WTC11 (cell line): ENCODE results near the gene RAI14. TPM values are rescaled to one million over a fixed set of nuclear protein-coding genes. Genes with fewer than 3 reads are reported as not detected.

Source experiments
- ATAC-seq: fragments of 200-7000 bp; cut with Tn5 transposase; 2 replicates; pipeline ENCODE4 v1.10.0; 2021; ENCODE audit warnings: mild to moderate bottlenecking, moderate library complexity
- CTCF ChIA-PET: fragments of 300-600 bp; sonication (Branson Sonifier 250); formaldehyde crosslinking; loops from one replicate; lab custom pipeline; 2021; ENCODE audit warnings: antibody characterized with exemption; lab: Charles Lee
- POLR2A ChIA-PET: fragments of 350-600 bp; sonication (Branson Sonifier 250); formaldehyde crosslinking; loops from one replicate; lab custom pipeline; 2021; ENCODE audit warnings: antibody characterized with exemption; lab: Charles Lee
- DNase-seq: peaks from one replicate; pipeline ENCODE4 v3.0.0; 2021; ENCODE audit warnings: low spot score
- H3K27ac Mint-ChIP-seq: 2 replicates; pipeline ENCODE4 v1.8.0; 2021; ENCODE audit warnings: mixed read lengths
- H3K27me3 Mint-ChIP-seq: 2 replicates; pipeline ENCODE4 v1.8.0; 2021; ENCODE audit warnings: low read depth, mild to moderate bottlenecking, moderate library complexity, mixed read lengths
- H3K36me3 Mint-ChIP-seq: 2 replicates; pipeline ENCODE4 v1.8.0; 2021; ENCODE audit warnings: mixed read lengths
- H3K4me1 Mint-ChIP-seq: 2 replicates; pipeline ENCODE4 v1.8.0; 2022; ENCODE audit warnings: mixed read lengths
- H3K4me3 Mint-ChIP-seq: 2 replicates; pipeline ENCODE4 v1.8.0; 2021; ENCODE audit warnings: mild to moderate bottlenecking, moderate library complexity, mixed read lengths
- H3K9me3 Mint-ChIP-seq: 2 replicates; pipeline ENCODE4 v1.8.0; 2021; ENCODE audit warnings: mixed read lengths
- ATF1 ChIP-seq: sonication (generic); formaldehyde crosslinking; IDR thresholded peaks from 2 replicates; pipeline ENCODE4 v1.8.1; 2023; ENCODE audit warnings: mild to moderate bottlenecking, moderate library complexity, missing genetic modification reagents
- CBFB ChIP-seq: sonication (generic); formaldehyde crosslinking; IDR thresholded peaks from 2 replicates; pipeline ENCODE4 v1.8.1; 2022; ENCODE audit warnings: mild to moderate bottlenecking, low read depth, missing genetic modification reagents
- FOXK1 ChIP-seq: sonication (generic); formaldehyde crosslinking; IDR thresholded peaks from 2 replicates; pipeline ENCODE4 v1.8.0; 2022; ENCODE audit warnings: mild to moderate bottlenecking, moderate library complexity, missing genetic modification reagents
- FOXP1 ChIP-seq: sonication (generic); formaldehyde crosslinking; IDR thresholded peaks from 2 replicates; pipeline ENCODE4 v1.8.0; 2022; ENCODE audit warnings: missing genetic modification reagents, mild to moderate bottlenecking, moderate library complexity, borderline replicate concordance
- GABPB1 ChIP-seq: sonication (generic); formaldehyde crosslinking; IDR thresholded peaks from 2 replicates; pipeline ENCODE4 v1.8.1; 2023; ENCODE audit warnings: mild to moderate bottlenecking, missing genetic modification reagents
- IRF2 ChIP-seq: sonication (generic); formaldehyde crosslinking; IDR thresholded peaks from 2 replicates; pipeline ENCODE4 v1.8.0; 2022; ENCODE audit warnings: low read depth, missing genetic modification reagents, borderline replicate concordance
- KAT7 ChIP-seq: sonication (generic); formaldehyde crosslinking; IDR thresholded peaks from 2 replicates; pipeline ENCODE4 v1.8.1; 2023; ENCODE audit warnings: missing genetic modification reagents, mild to moderate bottlenecking, borderline replicate concordance
- NFE2L1 ChIP-seq: sonication (generic); formaldehyde crosslinking; IDR thresholded peaks from 2 replicates; pipeline ENCODE4 v1.8.1; 2023; ENCODE audit warnings: missing genetic modification reagents
- NR1H2 ChIP-seq: sonication (generic); formaldehyde crosslinking; IDR thresholded peaks from 2 replicates; pipeline ENCODE4 v1.9.0; 2021; ENCODE audit warnings: mild to moderate bottlenecking, moderate library complexity, missing genetic modification reagents
- PRRX2 ChIP-seq: fragments of 250-450 bp; sonication (Bioruptor Pico); IDR thresholded peaks from 2 replicates; pipeline ENCODE4 v1.8.0; 2021; ENCODE audit warnings: mild to moderate bottlenecking
- ZNF138 ChIP-seq: sonication (generic); formaldehyde crosslinking; conservative IDR thresholded peaks from 2 replicates; pipeline ENCODE4 v1.8.1; 2022; ENCODE audit warnings: mild to moderate bottlenecking, moderate library complexity, missing genetic modification reagents
- ZNF317 ChIP-seq: sonication (generic); formaldehyde crosslinking; IDR thresholded peaks from 2 replicates; pipeline ENCODE4 v1.8.1; 2023; ENCODE audit warnings: low read depth, mild to moderate bottlenecking, moderate library complexity, missing genetic modification reagents, borderline replicate concordance
- ZNF416 ChIP-seq: fragments of 250-450 bp; sonication (Bioruptor Pico); IDR thresholded peaks from 2 replicates; pipeline ENCODE4 v1.9.0; 2021; ENCODE audit warnings: mild to moderate bottlenecking, inconsistent platforms
- ZNF423 ChIP-seq: fragments of 250-450 bp; sonication (Bioruptor Pico); IDR thresholded peaks from 2 replicates; pipeline ENCODE4 v2.1.2; 2022; ENCODE audit warnings: mild to moderate bottlenecking, moderate library complexity
- ZNF671 ChIP-seq: fragments of 250-450 bp; sonication (Bioruptor Pico); IDR thresholded peaks from 2 replicates; pipeline ENCODE4 v1.8.0; 2021; ENCODE audit warnings: mild to moderate bottlenecking
- total RNA-seq: library from RNA; stranded (reverse); gene quantifications from 3 replicates; pipeline ENCODE4 v1.2.3, GENCODE V29; 2021
- TF ChIP-seq, protein P1 (sequence below): sonication (generic); formaldehyde crosslinking; IDR thresholded peaks from 2 replicates; pipeline ENCODE4 v1.8.1; 2022; ENCODE audit warnings: mild to moderate bottlenecking, missing genetic modification reagents, moderate library complexity, borderline replicate concordance
- TF ChIP-seq, protein P2 (sequence below): sonication (generic); formaldehyde crosslinking; IDR thresholded peaks from 2 replicates; pipeline ENCODE4 v1.8.0; 2022; ENCODE audit warnings: mild to moderate bottlenecking, missing genetic modification reagents
- TF ChIP-seq, protein P3 (sequence below): sonication (generic); formaldehyde crosslinking; IDR thresholded peaks from 2 replicates; pipeline ENCODE4 v1.8.0; 2022; ENCODE audit warnings: missing genetic modification reagents
- TF ChIP-seq, protein P4 (sequence below): sonication (generic); formaldehyde crosslinking; IDR thresholded peaks from 2 replicates; pipeline ENCODE4 v1.8.0; 2022; ENCODE audit warnings: mild to moderate bottlenecking, missing genetic modification reagents
- TF ChIP-seq, protein P5 (sequence below): fragments of 250-450 bp; sonication (Bioruptor Pico); conservative IDR thresholded peaks from 2 replicates; pipeline ENCODE4 v1.9.0; 2021; ENCODE audit warnings: mild to moderate bottlenecking
- TF ChIP-seq, protein P6 (sequence below): sonication (generic); formaldehyde crosslinking; IDR thresholded peaks from 2 replicates; pipeline ENCODE4 v1.8.1; 2023; ENCODE audit warnings: mild to moderate bottlenecking, missing genetic modification reagents
- TF ChIP-seq, protein P7 (sequence below): sonication (generic); formaldehyde crosslinking; IDR thresholded peaks from 2 replicates; pipeline ENCODE4 v1.8.1; 2023; ENCODE audit warnings: mild to moderate bottlenecking, missing genetic modification reagents

RAI14 gene
- total RNA-seq, 1 experiment from 2014 or later: 185 TPM

DNA sequence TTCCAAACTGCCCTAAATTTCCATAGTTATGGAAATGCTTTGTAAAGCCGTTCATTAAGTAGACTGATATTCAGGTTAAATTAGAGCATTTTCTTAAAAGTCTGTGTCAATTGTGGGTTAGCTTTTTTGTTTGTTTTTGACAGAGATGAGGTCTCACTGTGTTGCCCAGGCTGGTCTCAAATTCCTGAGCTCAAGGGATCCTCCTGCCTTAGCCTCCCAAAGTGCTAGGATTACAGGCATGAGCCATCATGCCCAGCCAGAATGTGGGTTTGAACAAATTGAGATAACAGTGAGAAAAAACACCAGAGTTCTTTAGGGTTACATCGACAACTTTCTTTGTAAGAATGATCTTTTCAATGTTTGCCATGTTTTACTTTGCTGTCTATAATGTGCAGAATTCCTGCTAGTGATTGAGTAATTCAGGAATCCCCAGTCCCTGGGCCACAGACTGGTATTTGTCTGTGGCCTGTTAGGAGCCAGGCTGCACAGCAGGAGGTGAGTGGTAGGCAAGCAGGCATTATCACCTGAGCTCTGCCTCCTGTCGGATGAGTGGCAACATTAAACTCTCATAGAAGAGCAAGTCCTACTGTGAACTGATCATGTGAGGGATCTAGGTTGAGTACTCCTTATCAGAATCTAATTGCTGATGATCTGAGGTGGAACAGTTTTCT is 80.5 kb downstream of the RAI14 start (continued):
- TF ChIP-seq, protein P1, sequence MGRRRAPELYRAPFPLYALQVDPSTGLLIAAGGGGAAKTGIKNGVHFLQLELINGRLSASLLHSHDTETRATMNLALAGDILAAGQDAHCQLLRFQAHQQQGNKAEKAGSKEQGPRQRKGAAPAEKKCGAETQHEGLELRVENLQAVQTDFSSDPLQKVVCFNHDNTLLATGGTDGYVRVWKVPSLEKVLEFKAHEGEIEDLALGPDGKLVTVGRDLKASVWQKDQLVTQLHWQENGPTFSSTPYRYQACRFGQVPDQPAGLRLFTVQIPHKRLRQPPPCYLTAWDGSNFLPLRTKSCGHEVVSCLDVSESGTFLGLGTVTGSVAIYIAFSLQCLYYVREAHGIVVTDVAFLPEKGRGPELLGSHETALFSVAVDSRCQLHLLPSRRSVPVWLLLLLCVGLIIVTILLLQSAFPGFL (CRISPR knock-in tag): no peak
- TF ChIP-seq, protein P2, sequence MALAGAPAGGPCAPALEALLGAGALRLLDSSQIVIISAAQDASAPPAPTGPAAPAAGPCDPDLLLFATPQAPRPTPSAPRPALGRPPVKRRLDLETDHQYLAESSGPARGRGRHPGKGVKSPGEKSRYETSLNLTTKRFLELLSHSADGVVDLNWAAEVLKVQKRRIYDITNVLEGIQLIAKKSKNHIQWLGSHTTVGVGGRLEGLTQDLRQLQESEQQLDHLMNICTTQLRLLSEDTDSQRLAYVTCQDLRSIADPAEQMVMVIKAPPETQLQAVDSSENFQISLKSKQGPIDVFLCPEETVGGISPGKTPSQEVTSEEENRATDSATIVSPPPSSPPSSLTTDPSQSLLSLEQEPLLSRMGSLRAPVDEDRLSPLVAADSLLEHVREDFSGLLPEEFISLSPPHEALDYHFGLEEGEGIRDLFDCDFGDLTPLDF (CRISPR knock-in tag): no peak
- no peak for TF ChIP-seq NR1H2 (CRISPR knock-in tag)

DNA sequence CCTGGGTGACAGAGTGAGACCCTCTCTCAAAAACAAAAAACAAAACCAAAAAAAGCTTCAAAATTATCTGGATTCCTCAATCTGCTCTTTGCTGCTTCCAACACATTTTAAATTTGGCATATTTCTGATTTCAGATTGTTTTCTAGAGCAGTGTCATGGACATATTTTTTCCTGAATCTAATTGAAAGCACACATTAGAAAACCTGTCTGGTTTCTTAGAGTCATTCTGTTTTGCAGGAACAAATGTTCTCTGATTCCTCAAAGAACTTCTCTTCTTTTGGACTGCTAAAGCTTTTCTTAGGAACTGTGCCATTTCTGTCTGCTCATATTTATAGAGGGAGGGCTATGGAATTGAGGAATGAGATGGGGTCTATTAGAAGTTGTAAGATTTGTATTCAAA is 81.6 kb downstream of the RAI14 start:
- DNase-seq (no peak), ATAC-seq (no peak)
- Mint-ChIP-seq H3K4me3 (no peak overlapping the region), H3K36me3 (peaks cover 12% of the 10 kb centered on the region), H3K27ac (peak overlapping the region; percentile 43; the same call in 1 of the 2 replicates), H3K4me1 (peaks cover 69% of the 10 kb centered on the region), H3K9me3 (no peaks in the 10 kb centered on the region), H3K27me3 (no peaks in the 10 kb centered on the region)
- ChIA-PET POLR2A (interaction anchor here (0.9 kb wide), 1 partner anchor 40 kb away, joined by 5 read pairs; no protein-coding TSS in a partner anchor), CTCF (interaction anchor here (0.8 kb wide), 1 partner anchor 8 kb away, joined by 5 read pairs; no protein-coding TSS in a partner anchor)
- TF ChIP-seq, protein P3, sequence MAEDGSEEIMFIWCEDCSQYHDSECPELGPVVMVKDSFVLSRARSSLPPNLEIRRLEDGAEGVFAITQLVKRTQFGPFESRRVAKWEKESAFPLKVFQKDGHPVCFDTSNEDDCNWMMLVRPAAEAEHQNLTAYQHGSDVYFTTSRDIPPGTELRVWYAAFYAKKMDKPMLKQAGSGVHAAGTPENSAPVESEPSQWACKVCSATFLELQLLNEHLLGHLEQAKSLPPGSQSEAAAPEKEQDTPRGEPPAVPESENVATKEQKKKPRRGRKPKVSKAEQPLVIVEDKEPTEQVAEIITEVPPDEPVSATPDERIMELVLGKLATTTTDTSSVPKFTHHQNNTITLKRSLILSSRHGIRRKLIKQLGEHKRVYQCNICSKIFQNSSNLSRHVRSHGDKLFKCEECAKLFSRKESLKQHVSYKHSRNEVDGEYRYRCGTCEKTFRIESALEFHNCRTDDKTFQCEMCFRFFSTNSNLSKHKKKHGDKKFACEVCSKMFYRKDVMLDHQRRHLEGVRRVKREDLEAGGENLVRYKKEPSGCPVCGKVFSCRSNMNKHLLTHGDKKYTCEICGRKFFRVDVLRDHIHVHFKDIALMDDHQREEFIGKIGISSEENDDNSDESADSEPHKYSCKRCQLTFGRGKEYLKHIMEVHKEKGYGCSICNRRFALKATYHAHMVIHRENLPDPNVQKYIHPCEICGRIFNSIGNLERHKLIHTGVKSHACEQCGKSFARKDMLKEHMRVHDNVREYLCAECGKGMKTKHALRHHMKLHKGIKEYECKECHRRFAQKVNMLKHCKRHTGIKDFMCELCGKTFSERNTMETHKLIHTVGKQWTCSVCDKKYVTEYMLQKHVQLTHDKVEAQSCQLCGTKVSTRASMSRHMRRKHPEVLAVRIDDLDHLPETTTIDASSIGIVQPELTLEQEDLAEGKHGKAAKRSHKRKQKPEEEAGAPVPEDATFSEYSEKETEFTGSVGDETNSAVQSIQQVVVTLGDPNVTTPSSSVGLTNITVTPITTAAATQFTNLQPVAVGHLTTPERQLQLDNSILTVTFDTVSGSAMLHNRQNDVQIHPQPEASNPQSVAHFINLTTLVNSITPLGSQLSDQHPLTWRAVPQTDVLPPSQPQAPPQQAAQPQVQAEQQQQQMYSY (CRISPR knock-in tag): no peak
- TF ChIP-seq GABPB1 (CRISPR knock-in tag) (no peak), KAT7 (CRISPR knock-in tag) (no peak), IRF2 (CRISPR knock-in tag) (no peak), ZNF671 (no peak), PRRX2 (no peak), CBFB (no peak), NFE2L1 (no peak), ZNF317 (no peak), ATF1 (CRISPR knock-in tag) (no peak), FOXK1 (no peak), ZNF423 (CRISPR knock-in tag) (no peak), ZNF416 (CRISPR knock-in tag) (no peak), ZNF138 (CRISPR knock-in tag) (no peak), FOXP1 (CRISPR knock-in tag) (no peak)
- TF ChIP-seq, protein P4, sequence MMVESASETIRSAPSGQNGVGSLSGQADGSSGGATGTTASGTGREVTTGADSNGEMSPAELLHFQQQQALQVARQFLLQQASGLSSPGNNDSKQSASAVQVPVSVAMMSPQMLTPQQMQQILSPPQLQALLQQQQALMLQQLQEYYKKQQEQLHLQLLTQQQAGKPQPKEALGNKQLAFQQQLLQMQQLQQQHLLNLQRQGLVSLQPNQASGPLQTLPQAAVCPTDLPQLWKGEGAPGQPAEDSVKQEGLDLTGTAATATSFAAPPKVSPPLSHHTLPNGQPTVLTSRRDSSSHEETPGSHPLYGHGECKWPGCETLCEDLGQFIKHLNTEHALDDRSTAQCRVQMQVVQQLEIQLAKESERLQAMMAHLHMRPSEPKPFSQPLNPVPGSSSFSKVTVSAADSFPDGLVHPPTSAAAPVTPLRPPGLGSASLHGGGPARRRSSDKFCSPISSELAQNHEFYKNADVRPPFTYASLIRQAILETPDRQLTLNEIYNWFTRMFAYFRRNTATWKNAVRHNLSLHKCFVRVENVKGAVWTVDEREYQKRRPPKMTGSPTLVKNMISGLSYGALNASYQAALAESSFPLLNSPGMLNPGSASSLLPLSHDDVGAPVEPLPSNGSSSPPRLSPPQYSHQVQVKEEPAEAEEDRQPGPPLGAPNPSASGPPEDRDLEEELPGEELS (CRISPR knock-in tag): no peak
- TF ChIP-seq, protein P5, sequence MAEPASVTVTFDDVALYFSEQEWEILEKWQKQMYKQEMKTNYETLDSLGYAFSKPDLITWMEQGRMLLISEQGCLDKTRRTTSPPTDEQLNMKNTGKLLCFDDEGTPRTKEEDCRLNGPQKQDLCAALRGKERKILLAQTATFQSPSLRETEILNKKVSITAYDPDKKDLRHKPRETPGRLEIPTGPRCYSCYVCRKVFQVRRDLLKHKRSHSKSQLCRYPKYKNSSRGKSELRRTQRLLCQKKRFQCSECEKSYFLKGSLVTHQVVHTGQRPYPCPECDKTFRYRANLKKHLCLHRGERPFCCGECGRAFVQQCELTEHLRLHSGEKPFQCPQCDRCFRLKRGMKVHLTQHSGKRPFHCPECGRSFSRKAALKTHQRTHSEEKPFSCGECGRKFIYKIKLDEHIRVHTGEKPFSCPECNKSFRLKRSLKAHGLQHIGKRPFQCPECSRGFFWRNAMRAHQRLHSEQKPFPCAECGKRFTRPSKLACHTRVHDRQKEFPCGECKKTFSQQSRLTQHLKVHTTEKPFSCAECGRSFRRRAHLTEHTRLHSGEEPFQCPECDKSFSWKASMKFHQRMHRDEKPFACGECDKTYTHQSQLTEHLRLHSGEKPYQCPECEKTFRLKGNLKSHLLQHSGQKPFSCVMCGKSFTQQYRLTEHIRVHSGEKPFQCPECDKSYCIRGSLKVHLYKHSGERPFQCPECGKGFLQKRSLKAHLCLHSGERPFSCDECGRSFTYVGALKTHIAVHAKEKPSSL: no peak
- TF ChIP-seq, protein P6, sequence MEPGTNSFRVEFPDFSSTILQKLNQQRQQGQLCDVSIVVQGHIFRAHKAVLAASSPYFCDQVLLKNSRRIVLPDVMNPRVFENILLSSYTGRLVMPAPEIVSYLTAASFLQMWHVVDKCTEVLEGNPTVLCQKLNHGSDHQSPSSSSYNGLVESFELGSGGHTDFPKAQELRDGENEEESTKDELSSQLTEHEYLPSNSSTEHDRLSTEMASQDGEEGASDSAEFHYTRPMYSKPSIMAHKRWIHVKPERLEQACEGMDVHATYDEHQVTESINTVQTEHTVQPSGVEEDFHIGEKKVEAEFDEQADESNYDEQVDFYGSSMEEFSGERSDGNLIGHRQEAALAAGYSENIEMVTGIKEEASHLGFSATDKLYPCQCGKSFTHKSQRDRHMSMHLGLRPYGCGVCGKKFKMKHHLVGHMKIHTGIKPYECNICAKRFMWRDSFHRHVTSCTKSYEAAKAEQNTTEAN (CRISPR knock-in tag): no peak
- TF ChIP-seq, protein P7, sequence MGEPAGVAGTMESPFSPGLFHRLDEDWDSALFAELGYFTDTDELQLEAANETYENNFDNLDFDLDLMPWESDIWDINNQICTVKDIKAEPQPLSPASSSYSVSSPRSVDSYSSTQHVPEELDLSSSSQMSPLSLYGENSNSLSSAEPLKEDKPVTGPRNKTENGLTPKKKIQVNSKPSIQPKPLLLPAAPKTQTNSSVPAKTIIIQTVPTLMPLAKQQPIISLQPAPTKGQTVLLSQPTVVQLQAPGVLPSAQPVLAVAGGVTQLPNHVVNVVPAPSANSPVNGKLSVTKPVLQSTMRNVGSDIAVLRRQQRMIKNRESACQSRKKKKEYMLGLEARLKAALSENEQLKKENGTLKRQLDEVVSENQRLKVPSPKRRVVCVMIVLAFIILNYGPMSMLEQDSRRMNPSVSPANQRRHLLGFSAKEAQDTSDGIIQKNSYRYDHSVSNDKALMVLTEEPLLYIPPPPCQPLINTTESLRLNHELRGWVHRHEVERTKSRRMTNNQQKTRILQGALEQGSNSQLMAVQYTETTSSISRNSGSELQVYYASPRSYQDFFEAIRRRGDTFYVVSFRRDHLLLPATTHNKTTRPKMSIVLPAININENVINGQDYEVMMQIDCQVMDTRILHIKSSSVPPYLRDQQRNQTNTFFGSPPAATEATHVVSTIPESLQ (CRISPR knock-in tag): no peak
